ENCODE measurements around the gene BHLHE40. TPM values are rescaled to one million over a fixed set of nuclear protein-coding genes. Genes with fewer than 3 reads are reported as not detected.

The BHLHE40 gene
- total and polyA plus RNA-seq, 2 of the 13 experiments (the other 11 are each of a cell fraction or from before 2014, with no cell fraction given): 1.8 to 51.0 TPM

GRCh38 chr3:4977853-4978203, 1.4 kb upstream of the BHLHE40 start (continued):
- TF ChIP-seq REST (IDR thresholded peaks at IDR 0.05; ENCODE audit: borderline replicate concordance in 1 of 2, low read depth in 1 of 2, low read length in 2 of 2): peak in 1 of 2 experiments; percentile 4; a peak in 1 of 4 replicates
- no peak for TF ChIP-seq ZNF367 (CRISPR knock-in tag; IDR thresholded peaks at IDR 0.05; ENCODE audit: borderline replicate concordance)
- peak; percentile 10; the same call in 1 of the 2 replicates for TF ChIP-seq HOXA5 (CRISPR knock-in tag; IDR thresholded peaks at IDR 0.05)
- no peak; the same call in 1 of the 2 replicates for TF ChIP-seq DPF2 (CRISPR knock-in tag; IDR thresholded peaks at IDR 0.05; ENCODE audit: borderline replicate concordance, low read depth)
- TF ChIP-seq, protein P1, sequence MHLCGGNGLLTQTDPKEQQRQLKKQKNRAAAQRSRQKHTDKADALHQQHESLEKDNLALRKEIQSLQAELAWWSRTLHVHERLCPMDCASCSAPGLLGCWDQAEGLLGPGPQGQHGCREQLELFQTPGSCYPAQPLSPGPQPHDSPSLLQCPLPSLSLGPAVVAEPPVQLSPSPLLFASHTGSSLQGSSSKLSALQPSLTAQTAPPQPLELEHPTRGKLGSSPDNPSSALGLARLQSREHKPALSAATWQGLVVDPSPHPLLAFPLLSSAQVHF (CRISPR knock-in tag; IDR thresholded peaks at IDR 0.05): no peak
- TF ChIP-seq ZSCAN31 (CRISPR knock-in tag; IDR thresholded peaks at IDR 0.05; ENCODE audit: low read depth): no peak
- no peak for TF ChIP-seq ISX (CRISPR knock-in tag; conservative IDR thresholded peaks at IDR 0.05)
- TF ChIP-seq ZNF430 (CRISPR knock-in tag; IDR thresholded peaks at IDR 0.05): no peak
- no peak for TF ChIP-seq IKZF4 (CRISPR knock-in tag; IDR thresholded peaks at IDR 0.05; ENCODE audit: borderline replicate concordance, low read depth, not compliant biosample characterization)
- TF ChIP-seq SYNCRIP (IDR thresholded peaks at IDR 0.05; ENCODE audit: insufficient read depth, low read depth, low read length): no peak
- no peak for TF ChIP-seq U2AF2 (IDR thresholded peaks at IDR 0.05; ENCODE audit: low read depth, low read length)
- no peak for TF ChIP-seq RORA (CRISPR knock-in tag; IDR thresholded peaks at IDR 0.05)
- no peak for TF ChIP-seq ZNF235 (CRISPR knock-in tag; IDR thresholded peaks at IDR 0.05; ENCODE audit: borderline replicate concordance)
- no peak for TF ChIP-seq KIAA2018 (CRISPR knock-in tag; IDR thresholded peaks at IDR 0.05; ENCODE audit: borderline replicate concordance)
- no peak for TF ChIP-seq KLF12 (CRISPR knock-in tag; IDR thresholded peaks at IDR 0.05; ENCODE audit: borderline replicate concordance)
- peak; percentile 89 for TF ChIP-seq BCL6 (CRISPR knock-in tag; IDR thresholded peaks at IDR 0.05)
- no peak for TF ChIP-seq ZNF232 (CRISPR knock-in tag; IDR thresholded peaks at IDR 0.05; ENCODE audit: borderline replicate concordance)
- no peak for TF ChIP-seq RFX1 (IDR thresholded peaks at IDR 0.05)
- no peak for TF ChIP-seq ZNF34 (CRISPR knock-in tag; IDR thresholded peaks at IDR 0.05; ENCODE audit: borderline replicate concordance)
